GM21367 (cell line): Measurements from ENCODE around the gene KRTAP4-8.
"Not testable (repeated sequence)": the region's sequence is repeated elsewhere in the genome, so short reads cannot be mapped to it uniquely, and the experiment has no call there.

Experiments
- ATAC-seq: cut with Tn5 transposase; IDR thresholded peaks from one replicate; pipeline ENCODE4 v1.9.1; 2021; ENCODE audit not compliant: unreplicated experiment

KRTAP4-8 gene

DNA sequence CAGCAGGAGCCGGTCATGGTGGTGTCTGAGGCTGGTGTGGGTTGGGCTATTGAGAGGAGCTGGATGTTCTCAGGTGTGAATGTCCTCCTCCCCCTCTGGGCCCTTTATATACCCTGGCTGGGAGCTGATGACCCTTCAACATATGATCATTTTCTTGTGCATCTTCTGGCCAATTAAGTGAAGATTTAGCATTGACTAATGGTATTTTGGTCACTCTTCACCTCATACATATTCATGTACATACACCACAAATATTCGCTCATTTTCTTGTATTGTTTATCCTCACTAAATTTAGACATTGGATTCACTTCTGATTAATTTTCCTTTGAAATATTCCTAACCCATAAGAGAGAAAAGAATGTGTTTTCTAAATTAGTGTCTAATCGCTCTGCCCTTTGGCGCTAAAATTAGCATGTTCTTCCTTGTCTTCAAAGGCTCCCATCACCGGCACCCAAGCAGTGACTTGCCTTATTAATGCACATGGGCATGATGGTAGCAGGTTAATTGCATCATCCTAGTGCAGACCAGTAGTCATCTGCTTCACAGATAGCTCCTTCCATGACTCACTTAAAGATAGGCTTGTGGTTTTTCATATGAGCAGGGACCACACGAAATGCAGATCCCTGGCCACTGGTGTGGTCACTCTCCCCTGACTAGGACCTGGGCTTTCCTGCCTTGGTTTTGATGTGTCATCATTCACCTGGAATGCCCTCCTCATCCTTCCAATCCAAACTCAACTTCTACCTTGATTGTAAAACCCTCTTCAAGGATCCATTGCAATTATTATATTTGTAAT is 31.9 kb downstream of the KRTAP4-8 start, which contains the start of gene KRTAP2-4:
KRTAP2-4 (minus strand) TSS at position 51 of the 796 bp plus-strand sequence; CDS start at position 17, 34 bp downstream.
- no peak for ATAC-seq

- not testable (repeated sequence) for ATAC-seq
Measured at GRCh38 chr17:41065016-41065689, 32.8 kb downstream of the KRTAP4-8 start.

DNA sequence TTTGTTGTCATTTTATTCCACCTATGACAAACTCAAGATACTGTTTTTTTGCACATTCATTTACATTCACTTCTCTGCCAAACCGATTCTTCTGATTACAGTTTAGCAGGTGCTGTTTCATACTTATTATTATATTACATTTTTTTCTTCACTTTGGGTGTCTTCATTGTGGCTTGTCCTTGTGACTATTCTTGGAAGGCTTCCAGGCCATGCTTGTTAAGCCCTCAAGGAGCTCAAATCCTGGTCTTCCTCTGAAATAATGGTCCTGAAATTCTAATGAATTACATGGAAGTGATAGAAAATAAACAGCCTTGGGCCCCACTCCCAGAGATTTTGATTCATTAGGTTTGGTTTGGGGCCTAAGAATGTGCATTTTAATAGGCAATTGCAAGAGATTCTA is 33.6 kb downstream of the KRTAP4-8 start:
- no peak for ATAC-seq

DNA sequence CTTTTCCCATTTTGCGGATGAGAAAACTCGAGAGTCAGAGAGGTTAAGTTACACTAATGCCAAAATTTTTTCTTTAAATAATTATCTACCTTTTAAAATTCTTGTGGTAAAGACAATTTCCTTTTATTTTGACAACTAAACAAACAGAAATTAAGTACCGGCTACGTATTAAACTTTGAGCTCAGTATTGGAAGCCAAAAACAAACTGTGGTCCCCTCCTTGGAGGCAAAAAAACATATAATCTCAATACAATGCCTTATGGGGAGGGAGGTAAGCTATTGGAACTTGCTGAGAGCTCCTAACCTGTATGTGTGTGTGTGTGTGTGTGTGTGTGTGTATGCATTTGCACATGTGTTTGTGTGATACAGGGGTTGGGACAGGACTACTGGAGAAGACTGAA is 34.5 kb downstream of the KRTAP4-8 start:
- no peak for ATAC-seq

GRCh38 chr17:41061964-41062363 is 36.0 kb downstream of the KRTAP4-8 start:
- no peak for ATAC-seq

DNA sequence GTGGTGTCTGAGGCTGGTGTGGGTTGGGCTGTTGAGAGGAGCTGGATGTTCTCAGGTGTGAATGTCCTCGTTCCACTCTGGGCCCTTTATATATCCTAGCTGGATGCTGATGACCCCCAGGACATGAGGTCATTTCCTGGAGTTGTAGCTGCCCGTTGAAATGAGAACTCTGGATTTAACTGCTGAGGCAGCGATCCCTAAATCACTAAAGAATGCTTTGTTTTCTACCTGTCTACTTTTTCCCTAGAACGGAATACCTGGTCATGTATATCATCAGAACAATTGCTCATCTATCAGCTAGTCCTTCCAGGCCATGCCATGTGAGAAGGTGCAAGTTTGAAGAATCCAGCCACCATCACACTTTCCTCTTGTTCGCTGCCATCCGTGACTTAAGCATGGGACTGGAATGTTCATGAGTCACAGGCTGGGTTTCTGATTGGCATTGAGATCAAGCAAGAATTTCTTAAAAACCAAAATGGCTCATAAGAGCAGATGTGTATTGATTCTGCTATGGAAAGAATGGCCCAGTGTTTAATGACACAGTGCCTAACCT is 37.8 kb downstream of the KRTAP4-8 start, which contains the start of gene KRTAP2-3:
KRTAP2-3 (minus strand) TSS at position 63 of the 553 bp plus-strand sequence. CDS start 64 bp downstream, outside the sequence.
- no peak for ATAC-seq

GRCh38 chr17:41059276-41060051 is 38.5 kb downstream of the KRTAP4-8 start:
- not testable (repeated sequence) for ATAC-seq

DNA sequence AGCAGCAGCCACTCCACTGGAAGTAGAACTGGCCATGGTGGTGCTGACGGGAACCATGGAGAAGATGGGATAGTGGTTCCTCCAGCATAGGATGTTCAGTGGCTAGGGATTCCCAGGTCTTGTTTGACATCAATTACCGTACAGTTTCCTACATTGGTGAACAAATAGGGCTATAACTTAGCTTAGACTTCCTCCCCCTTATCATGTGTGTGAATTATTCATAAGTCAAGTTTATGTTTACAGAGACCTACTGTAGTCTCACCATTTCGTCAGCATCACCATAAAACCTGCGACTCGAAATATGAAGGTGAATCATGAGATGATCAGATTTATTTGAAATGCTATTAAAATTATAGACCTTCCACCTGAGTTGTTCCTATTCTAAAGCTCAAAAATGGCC is 39.2 kb downstream of the KRTAP4-8 start:
- no peak for ATAC-seq

DNA sequence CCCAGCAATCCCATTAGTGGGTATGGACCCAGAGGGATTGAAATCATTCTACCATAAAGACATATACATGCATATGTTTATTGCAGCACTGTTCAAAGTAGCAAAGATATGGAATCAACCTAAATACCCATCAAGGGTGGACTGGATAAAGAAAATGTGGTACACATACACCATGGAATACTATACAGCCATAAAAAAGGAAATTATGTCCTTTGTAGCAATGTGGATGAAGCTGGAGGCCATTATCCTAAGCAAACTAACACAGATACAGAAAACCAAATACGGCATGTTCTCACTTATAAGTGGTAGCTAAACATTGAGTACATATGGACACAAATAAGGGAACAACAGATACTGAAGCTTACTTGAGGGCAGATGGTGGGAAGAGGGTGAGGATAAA is 40.4 kb downstream of the KRTAP4-8 start:
- ATAC-seq, result no peak

DNA sequence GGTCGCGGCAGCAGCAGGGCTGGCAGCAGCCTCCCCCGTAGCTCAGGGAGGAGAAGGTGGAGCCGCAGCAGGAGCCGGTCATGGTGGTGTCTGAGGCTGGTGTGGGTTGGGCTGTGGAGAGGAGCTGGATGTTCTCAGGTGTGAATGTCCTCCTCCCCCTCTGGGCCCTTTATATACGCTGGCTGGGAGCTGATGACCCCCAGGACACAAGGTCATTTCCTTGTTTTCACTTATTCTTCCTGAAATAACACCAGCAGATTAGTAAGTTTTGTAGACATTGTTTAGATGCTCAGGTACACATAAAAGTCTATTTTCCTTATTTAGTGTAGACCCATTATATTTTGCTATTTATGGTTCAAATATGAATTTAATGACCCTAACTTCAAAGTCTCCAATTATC is 42.8 kb downstream of the KRTAP4-8 start, which contains the start of gene KRTAP2-2:
KRTAP2-2 (minus strand) TSS at position 101 of the 400 bp plus-strand sequence; CDS start at position 82, 19 bp downstream.
- ATAC-seq, result not testable (repeated sequence)

- not testable (repeated sequence) for ATAC-seq
Measured at GRCh38 chr17:41054556-41054955, 43.4 kb downstream of the KRTAP4-8 start.

- no peak for ATAC-seq
Measured at GRCh38 chr17:41054025-41054424, 43.9 kb downstream of the KRTAP4-8 start.

DNA sequence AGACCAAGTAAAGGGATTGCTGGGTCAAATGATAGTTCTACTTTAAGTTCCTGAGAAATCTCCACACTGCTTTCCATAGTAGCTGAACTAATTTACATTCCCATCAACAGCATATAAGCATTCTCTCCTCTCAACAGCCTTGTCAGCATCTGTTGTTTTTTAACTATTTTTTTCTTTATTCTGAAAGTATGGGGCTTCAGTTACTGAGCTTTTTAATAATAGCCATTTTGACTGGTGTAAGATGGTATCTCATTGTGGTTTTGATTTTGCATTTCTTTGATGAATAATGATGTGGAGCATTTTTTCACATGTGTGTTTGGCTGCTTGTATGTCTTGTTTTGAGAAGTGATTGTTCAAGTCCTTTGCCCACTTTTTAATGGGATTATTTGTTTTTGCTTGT is 45.4 kb downstream of the KRTAP4-8 start:
- ATAC-seq, result no peak

DNA sequence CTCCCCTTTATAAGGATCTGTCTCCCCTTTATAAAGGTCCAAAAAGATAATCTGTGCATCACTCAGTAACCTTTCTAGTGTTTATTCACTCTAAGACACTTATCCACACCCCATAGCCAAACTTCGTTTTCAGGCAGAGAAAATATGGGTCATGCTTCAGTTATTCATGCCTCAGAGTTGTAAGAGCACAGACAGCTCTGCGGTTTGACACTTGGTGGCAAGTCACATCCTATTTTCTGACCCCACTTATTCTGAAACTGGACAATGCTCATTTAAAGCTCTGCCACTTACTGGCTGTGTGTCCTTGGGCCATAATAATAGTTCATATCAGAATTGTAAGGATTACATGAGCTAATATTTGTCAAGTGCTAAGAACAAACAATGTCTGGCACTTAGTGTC is 48.8 kb downstream of the KRTAP4-8 start:
- ATAC-seq, result no peak

GRCh38 chr17:41048441-41048840 is 49.5 kb downstream of the KRTAP4-8 start:
- no peak for ATAC-seq
